Body of pancreas (tissue), 4 donors: ENCODE measurements around the gene TRAPPC6A. TPM values are rescaled to one million over a fixed set of nuclear protein-coding genes. Genes with fewer than 3 reads are reported as not detected.
"Not testable (repeated sequence)": the region's sequence is repeated elsewhere in the genome, so short reads cannot be mapped to it uniquely, and the experiment has no call there.

ENCODE experiments used
- ATAC-seq: fragments of 150-250 bp; one replicate; pipeline ENCODE4 v1.9.1; 2016
- DNase-seq, 4 donors: peaks; one replicate each; pipeline ENCODE4 v3.0.0-alpha.2; 2019
- H3K27ac ChIP-seq, 4 donors: fragments of 200-600 bp; sonication (generic); 1 replicate in 3 of 4; 2 replicates in 1 of 4; pipeline versions ENCODE4 v1.5.1 to v1.6.1; 2016 to 2019; ENCODE audit warnings: mild to moderate bottlenecking in 1 of 4, mixed read lengths in 1 of 4, moderate library complexity in 1 of 4
- H3K27me3 ChIP-seq, 2 donors: fragments of 200-600 bp; sonication (generic); one replicate each; pipeline ENCODE4 v1.6.0; 2016; ENCODE audit warnings: mild to moderate bottlenecking in 1 of 2
- H3K36me3 ChIP-seq, 2 donors: fragments of 200-600 bp; sonication (generic); replicated peaks in 1 of 2; 2 replicates each; pipeline ENCODE4 v1.5.1; 2016; ENCODE audit warnings: low read depth in 2 of 2; ENCODE audit not compliant: insufficient read depth in 1 of 2
- H3K4me1 ChIP-seq: fragments of 200-600 bp; sonication (generic); one replicate; pipeline ENCODE4 v1.6.0; 2016
- H3K4me3 ChIP-seq, 2 donors: fragments of 200-600 bp; sonication (generic); 1 replicate in 1 of 2; 2 replicates in 1 of 2; pipeline ENCODE4 v1.5.1; 2016 to 2019
- H3K9me3 ChIP-seq, 3 donors: fragments of 200-600 bp; sonication (generic); 1 replicate in 2 of 3; 2 replicates in 1 of 3; pipeline ENCODE4 v1.5.1; 2016
- CTCF ChIP-seq, 7 experiments: fragments of 450-650 bp in 4 of 7; fragments of 200-600 bp in 3 of 7; sonication (generic) in 3 of 7; IDR thresholded peaks; one replicate each; pipeline ENCODE4 v1.5.1; 2016 to 2019; ENCODE audit warnings: antibody characterized with exemption in 7 of 7
- POLR2A ChIP-seq, 3 donors: fragments of 450-650 bp; IDR thresholded peaks; one replicate each; pipeline ENCODE4 v1.6.1; 2016; ENCODE audit warnings: antibody characterized with exemption in 3 of 3, mild to moderate bottlenecking in 2 of 3
- WGBS, 2 donors: methylation state at CpG; one replicate each; pipeline ENCODE4 v1.1.5; 2017; 5-methylcytosine and 5-hydroxymethylcytosine counted together
- intact Hi-C: fragments of 100-400 bp; cut with DNase I; formaldehyde crosslinking; loops from one replicate; pipeline ENCODE4 v1.15.1; 2023
- total RNA-seq, 2 donors: library from RNA; depleted of rRNA; stranded (reverse); fragments of >200 nt; gene quantifications; one replicate each; pipeline ENCODE4 v1.1.0, GENCODE V29; 2016

The TRAPPC6A gene
- total RNA-seq, 2 donors from 2014 or later, result 8.3 TPM; not detected in 1

GRCh38 chr19:45124021-45124420 lies 54.0 kb downstream of the TRAPPC6A start:
- Histone ChIP-seq H3K4me3 (no peak overlapping the region), H3K27ac (no peak overlapping the region), H3K4me1 (peaks cover 10% of the 10 kb centered on the region), H3K27me3 (no peaks in the 10 kb centered on the region), H3K9me3 (no peaks in the 10 kb centered on the region), H3K36me3 (no peaks in the 10 kb centered on the region)
- ATAC-seq (no peak), DNase-seq (no peak)
- intact Hi-C loops, result no loop called here
- WGBS, 2 donors, result 86 to 90% methylated on average over 6 of the region's 6 CpGs
- TF ChIP-seq CTCF (IDR thresholded peaks at IDR 0.05) (no peak), POLR2A (IDR thresholded peaks at IDR 0.05) (no peak)

GRCh38 chr19:45123440-45123850 lies 54.6 kb downstream of the TRAPPC6A start:
- WGBS, 2 donors, result 30 to 65% methylated on average over 3 to 9 of the region's 9 CpGs
- Histone ChIP-seq H3K9me3 (no peaks in the 10 kb centered on the region), H3K36me3 (no peaks in the 10 kb centered on the region), H3K27ac (no peak overlapping the region), H3K27me3 (no peaks in the 10 kb centered on the region), H3K4me3 (no peak overlapping the region), H3K4me1 (peaks cover 14% of the 10 kb centered on the region)
- ATAC-seq (no peak), DNase-seq (no peak)
- intact Hi-C loops, result no loop called here
- TF ChIP-seq POLR2A (IDR thresholded peaks at IDR 0.05) (no peak), CTCF (IDR thresholded peaks at IDR 0.05) (no peak)

- intact Hi-C loops, result no loop called here
- H3K27ac ChIP-seq, result no peak overlapping the region
- DNase-seq (no peak), ATAC-seq (no peak)
- 78 to 83% methylated on average over 6 of the region's 6 CpGs for WGBS, 2 donors
- H3K4me3 ChIP-seq, result no peak overlapping the region
- no peaks in the 10 kb centered on the region for H3K36me3 ChIP-seq
- H3K4me1 ChIP-seq, result peaks cover 20% of the 10 kb centered on the region
- TF ChIP-seq CTCF (IDR thresholded peaks at IDR 0.05), result no peak
- no peak for TF ChIP-seq POLR2A (IDR thresholded peaks at IDR 0.05)
- H3K27me3 ChIP-seq, result no peaks in the 10 kb centered on the region
- no peaks in the 10 kb centered on the region for H3K9me3 ChIP-seq
These were observed 55.2 kb downstream of the TRAPPC6A start for GRCh38 chr19:45122832-45123231.

GRCh38 chr19:45121827-45122345 lies 56.2 kb downstream of the TRAPPC6A start:
- no peak for TF ChIP-seq CTCF (IDR thresholded peaks at IDR 0.05)
- no peak for TF ChIP-seq POLR2A (IDR thresholded peaks at IDR 0.05)
- H3K36me3 ChIP-seq, result no peaks in the 10 kb centered on the region
- no peaks in the 10 kb centered on the region for H3K27me3 ChIP-seq
- no peak overlapping the region for H3K4me3 ChIP-seq
- H3K9me3 ChIP-seq, result no peaks in the 10 kb centered on the region
- ATAC-seq (no peak), DNase-seq (no peak)
- intact Hi-C loops, result no loop called here
- H3K27ac ChIP-seq, result no peak overlapping the region
- WGBS, 2 donors, result 71 to 80% methylated on average over 6 to 11 of the region's 11 CpGs
- H3K4me1 ChIP-seq, result peaks cover 30% of the 10 kb centered on the region

DNA sequence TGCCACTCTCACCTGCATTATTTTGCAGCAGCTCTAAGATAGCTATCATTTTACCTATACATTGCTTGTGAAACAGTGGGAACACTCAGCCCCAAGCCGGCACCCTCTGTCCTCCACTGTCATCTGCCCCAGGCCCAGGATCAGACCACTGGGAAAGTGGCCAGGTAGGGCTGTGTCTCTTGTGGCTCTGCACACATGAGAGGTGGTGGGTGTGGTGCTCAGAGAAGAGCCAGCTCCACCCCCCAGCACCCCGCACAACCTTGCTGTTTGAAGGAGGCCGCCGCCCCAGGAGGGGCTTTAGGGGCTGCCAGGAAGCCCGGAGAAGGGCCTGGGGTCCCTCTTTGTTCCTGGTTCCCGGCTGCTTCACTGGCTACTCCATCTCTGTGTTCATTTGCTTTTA lies 58.5 kb downstream of the TRAPPC6A start:
- no peak overlapping the region for H3K4me3 ChIP-seq
- DNase-seq (no peak), ATAC-seq (no peak)
- no peaks in the 10 kb centered on the region for H3K27me3 ChIP-seq
- TF ChIP-seq POLR2A (IDR thresholded peaks at IDR 0.05), result no peak
- TF ChIP-seq CTCF (IDR thresholded peaks at IDR 0.05), result no peak
- intact Hi-C loops, result no loop called here
- no peaks in the 10 kb centered on the region for H3K9me3 ChIP-seq
- WGBS, 2 donors, result 82 to 83% methylated on average over 3 to 6 of the region's 6 CpGs
- peaks cover 21% of the 10 kb centered on the region for H3K4me1 ChIP-seq
- no peak overlapping the region for H3K27ac ChIP-seq
- no peaks in the 10 kb centered on the region for H3K36me3 ChIP-seq

DNA sequence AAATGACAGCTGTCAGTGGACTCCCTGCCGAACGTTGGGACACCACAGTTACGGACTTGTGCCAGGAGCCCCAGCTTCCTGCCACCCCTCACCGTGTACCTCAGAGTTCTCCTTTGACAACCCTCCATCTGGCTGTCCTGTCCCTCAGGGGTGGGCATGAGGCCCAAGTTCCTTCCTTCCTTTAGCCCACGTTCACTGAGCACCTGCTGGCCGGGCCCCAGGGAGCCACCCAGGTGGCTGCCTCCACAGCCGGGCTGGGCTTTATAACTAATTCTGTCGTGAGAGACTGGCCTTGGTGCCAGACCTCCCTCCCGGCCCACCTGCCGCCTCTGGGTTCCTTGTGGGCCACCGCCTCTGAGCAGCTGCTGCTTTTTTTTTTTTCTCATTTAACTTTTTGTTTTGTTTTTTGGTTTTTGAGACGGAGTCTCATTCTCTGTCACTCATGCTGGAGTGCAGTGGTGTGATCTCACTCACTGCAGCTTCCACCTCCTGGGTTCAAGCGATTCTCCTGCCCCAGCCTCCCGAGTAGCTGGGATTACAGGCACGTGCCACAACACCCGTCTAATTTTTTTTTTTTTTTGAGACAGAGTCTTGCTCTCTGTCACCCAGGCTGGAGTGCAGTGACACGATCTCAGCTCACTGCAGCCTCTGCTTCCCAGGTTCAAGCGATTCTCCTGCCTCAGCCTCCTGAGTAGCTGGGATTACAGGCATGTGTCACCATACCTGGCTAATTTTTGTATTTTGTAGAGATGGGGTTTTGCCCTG lies 59.3 kb downstream of the TRAPPC6A start:
- intact Hi-C loops, H3K9me3 ChIP-seq, ATAC-seq, DNase-seq, H3K27me3 ChIP-seq, H3K4me3 ChIP-seq, H3K27ac ChIP-seq, H3K36me3 ChIP-seq: not testable (repeated sequence)
- WGBS, 2 donors, result 42 to 51% methylated on average over 18 of the region's 18 CpGs
- H3K4me1 ChIP-seq, result peaks cover 25% of the 10 kb centered on the region
